PFSK-1 (cell line): Measurements from ENCODE around the gene GRWD1.

Source experiments
- POLR2AphosphoS5 ChIP-seq: IDR thresholded peaks from 2 replicates; pipeline ENCODE4 v1.6.1; 2012; ENCODE audit warnings: low read depth, mild to moderate bottlenecking, control low read depth, low read length, moderate library complexity
- REST ChIP-seq, 2 experiments: IDR thresholded peaks; 2 replicates each; pipeline versions ENCODE4 v1.6.1 to v1.8.0; 2011 to 2012; ENCODE audit warnings: low read depth in 2 of 2, low read length in 2 of 2, control low read depth in 1 of 2, inconsistent platforms in 1 of 2, mild to moderate bottlenecking in 1 of 2, moderate library complexity in 1 of 2; ENCODE audit not compliant: insufficient read depth in 1 of 2
- TAF1 ChIP-seq: IDR thresholded peaks from 2 replicates; pipeline ENCODE4 v1.6.1; 2012; ENCODE audit warnings: low read length, control low read depth, borderline replicate concordance; ENCODE audit not compliant: insufficient read depth

GRCh38 chr19:48405850-48406249 is 39.9 kb upstream of the GRWD1 start:
- TF ChIP-seq REST (IDR thresholded peaks at IDR 0.05; ENCODE audit: insufficient read depth in 1 of 2, low read depth in 2 of 2, low read length in 2 of 2) (no peak), POLR2AphosphoS5 (no peak), TAF1 (no peak)
